Ecto neural progenitor cell (in vitro differentiated cells): Measurements from ENCODE around the gene SLC7A8.

ENCODE experiments used
- DNase-seq: peaks from one replicate; pipeline ENCODE4 v3.0.0-alpha.2; 2018; ENCODE audit warnings: low spot score

Gene SLC7A8

GRCh38 chr14:23158779-23159178, 24.7 kb downstream of the SLC7A8 start:
- DNase-seq: no peak

GRCh38 chr14:23154964-23155587, 28.4 kb downstream of the SLC7A8 start:
- DNase-seq: peak; percentile 66

GRCh38 chr14:23153851-23154796, 29.3 kb downstream of the SLC7A8 start:
- DNase-seq: peak; percentile 57

- DNase-seq: no peak
Observed at GRCh38 chr14:23151342-23151741, 32.1 kb downstream of the SLC7A8 start.

- DNase-seq: no peak
Observed at GRCh38 chr14:23149745-23150144, 33.7 kb downstream of the SLC7A8 start.

GRCh38 chr14:23148591-23149249, 34.7 kb downstream of the SLC7A8 start:
- DNase-seq: no peak

- DNase-seq: no peak
Observed at GRCh38 chr14:23147676-23148075, 35.8 kb downstream of the SLC7A8 start.

- no peak for DNase-seq
Observed at GRCh38 chr14:23146980-23147379, 36.5 kb downstream of the SLC7A8 start.

GRCh38 chr14:23146351-23146910, 37.0 kb downstream of the SLC7A8 start:
- DNase-seq: no peak

GRCh38 chr14:23145794-23146350, 37.6 kb downstream of the SLC7A8 start:
- no peak for DNase-seq

- no peak for DNase-seq
Observed at GRCh38 chr14:23143911-23144310, 39.5 kb downstream of the SLC7A8 start.

- no peak for DNase-seq
Observed at GRCh38 chr14:23142826-23143225, 40.6 kb downstream of the SLC7A8 start.

- no peak for DNase-seq
Observed at GRCh38 chr14:23141706-23142444, 41.6 kb downstream of the SLC7A8 start.

GRCh38 chr14:23140371-23140770, 43.1 kb downstream of the SLC7A8 start:
- no peak for DNase-seq

- DNase-seq: no peak
Observed at GRCh38 chr14:23139874-23140273, 43.6 kb downstream of the SLC7A8 start.

GRCh38 chr14:23137813-23138535, 45.5 kb downstream of the SLC7A8 start:
- DNase-seq: no peak

GRCh38 chr14:23137192-23137812, 46.2 kb downstream of the SLC7A8 start:
- DNase-seq: no peak

- no peak for DNase-seq
Observed at GRCh38 chr14:23136566-23137133, 46.8 kb downstream of the SLC7A8 start.

GRCh38 chr14:23132970-23133369, 50.5 kb downstream of the SLC7A8 start:
- DNase-seq: no peak

GRCh38 chr14:23131482-23131881, 52.0 kb downstream of the SLC7A8 start:
- no peak for DNase-seq
